ENCODE results near the gene ANP32B. TPM values are rescaled to one million over a fixed set of nuclear protein-coding genes. Genes with fewer than 3 reads are reported as not detected.

The ANP32B gene
- total RNA-seq, 1 donor, result 12.1 TPM

GRCh38 chr9:98057138-98057799, 74.1 kb downstream of the ANP32B start:
- peak in 1 of 3 donors; percentile 70 for DNase-seq (ENCODE audit: low read depth in 2 of 3, low spot score in 2 of 3)

GRCh38 chr9:98062161-98062560, 79.0 kb downstream of the ANP32B start:
- DNase-seq (ENCODE audit: low read depth in 2 of 3, low spot score in 2 of 3), result no peak

- DNase-seq (ENCODE audit: low read depth in 2 of 3, low spot score in 2 of 3), result no peak
These were observed 81.7 kb downstream of the ANP32B start for GRCh38 chr9:98064623-98065392.

Small RNA genes within 50 kb of the gene (small RNA-seq; reads per million reads assigned to genes)
- not detected for gene RNU6-918P

Other genes with a start within 250 kb of the ANP32B start
- gene FOXE1, start 130.1 kb upstream of the ANP32B start, total RNA-seq, result not detected
- gene TRMO, start 60.8 kb upstream of the ANP32B start, total RNA-seq, result 24.5 TPM
- gene HEMGN, start 45.2 kb upstream of the ANP32B start, total RNA-seq, result 15.1 TPM
- gene NANS, start 73.4 kb downstream of the ANP32B start, total RNA-seq, result 80.8 TPM
- 33.4 TPM for gene TRIM14, start 135.9 kb downstream of the ANP32B start, total RNA-seq
- gene CORO2A, start 209.3 kb downstream of the ANP32B start, total RNA-seq, result 3.5 TPM

All from hematopoietic multipotent progenitor cell (in vitro differentiated cells).